HCT116 (cell line): ENCODE results near the gene CDKN2B-AS1. TPM values are rescaled to one million over a fixed set of nuclear protein-coding genes. Genes with fewer than 3 reads are reported as not detected.

Experiments
- ATAC-seq: fragments of 200-7000 bp; cut with Tn5 transposase; 2 replicates; pipeline ENCODE4 v1.9.1; 2020; ENCODE audit warnings: mild to moderate bottlenecking, moderate library complexity
- BruUV-seq: library from RNA; stranded (reverse); fragments of 400-500 nt; replicated peaks from 2 replicates; lab custom pipeline; 2021; lab: Mats Ljungman, UMichigan
- CTCF ChIA-PET: fragments of 300-600 bp; sonication (Branson Sonifier 250); formaldehyde crosslinking; loops from one replicate; lab custom pipeline; 2021; ENCODE audit warnings: antibody characterized with exemption; lab: Charles Lee
- POLR2A ChIA-PET: fragments of 300-600, 350-600 bp; sonication (Branson Sonifier 250); formaldehyde crosslinking; loops from one replicate; lab custom pipeline; 2021; ENCODE audit warnings: antibody characterized with exemption; lab: Charles Lee
- RAD21 ChIA-PET, 2 experiments: fragments of 300-600 bp; sonication (Branson Sonifier 250); formaldehyde crosslinking; loops; one replicate each; lab custom pipeline; 2023; ENCODE audit warnings: low total read pairs in 2 of 2; ENCODE audit not compliant: uncharacterized antibody in 2 of 2, unreplicated experiment in 2 of 2, low non-redundant PET in 1 of 2; lab: Charles Lee
- DNase-seq: peaks from one replicate; pipeline ENCODE4 v3.0.0-alpha.2; 2010; ENCODE audit warnings: low read depth, low spot score
- H2AFZ ChIP-seq: fragments of 200-600 bp; shearing (Covaris generic), sonication (generic); 2 replicates; pipeline ENCODE4 v1.6.1; 2017; ENCODE audit warnings: low read depth, mixed run types, mixed read lengths, antibody characterized with exemption, low read length; ENCODE audit not compliant: poor library complexity, severe bottlenecking
- H3K27ac ChIP-seq: 2 replicates; pipeline ENCODE4 v1.5.1; 2012; ENCODE audit warnings: low read depth, low read length
- H3K27me3 ChIP-seq: fragments of 200-600 bp; sonication (generic); 2 replicates; pipeline ENCODE4 v1.6.1; 2016; ENCODE audit warnings: mixed run types, low read length, mixed read lengths; ENCODE audit not compliant: insufficient read depth
- H3K36me3 ChIP-seq, 2 experiments: fragments of 200-500 bp in 1 of 2; fragments of 200-600 bp in 1 of 2; sonication (Bioruptor generic) in 1 of 2; sonication (generic) in 1 of 2; 2 replicates each; pipeline versions ENCODE4 v1.5.1 to v1.6.1; 2014 to 2016; ENCODE audit warnings: low read length in 2 of 2, inconsistent platforms in 1 of 2, mixed read lengths in 1 of 2, mixed run types in 1 of 2; ENCODE audit not compliant: insufficient read depth in 2 of 2, control insufficient read depth in 1 of 2
- H3K4me1 ChIP-seq, 2 experiments: fragments of 200-600 bp in 1 of 2; sonication (generic) in 1 of 2; 2 replicates each; pipeline versions ENCODE4 v1.5.1 to v1.6.1; 2012 to 2017; ENCODE audit warnings: low read length in 2 of 2, inconsistent platforms in 1 of 2, mild to moderate bottlenecking in 1 of 2, mixed read lengths in 1 of 2, mixed run types in 1 of 2, moderate library complexity in 1 of 2; ENCODE audit not compliant: insufficient read depth in 2 of 2, control insufficient read depth in 1 of 2
- H3K4me2 ChIP-seq: fragments of 200-600 bp; sonication (generic); 2 replicates; pipeline ENCODE4 v1.6.1; 2017; ENCODE audit warnings: mixed run types, low read length, mixed read lengths
- H3K4me3 ChIP-seq, 2 experiments: fragments of 200-600 bp in 1 of 2; sonication (generic) in 1 of 2; replicated peaks in 1 of 2; 2 replicates each; pipeline ENCODE4 v1.5.1; 2011 to 2016; ENCODE audit warnings: low read length in 2 of 2, control low read depth in 1 of 2, low read depth in 1 of 2, mild to moderate bottlenecking in 1 of 2, mixed read lengths in 1 of 2, mixed run types in 1 of 2
- H3K79me2 ChIP-seq: fragments of 200-600 bp; sonication (generic); 2 replicates; pipeline ENCODE4 v1.6.1; 2017; ENCODE audit warnings: mild to moderate bottlenecking, mixed run types, low read length, moderate library complexity, mixed read lengths; ENCODE audit not compliant: insufficient read depth
- H3K9ac ChIP-seq: fragments of 200-600 bp; sonication (generic); 2 replicates; pipeline ENCODE4 v1.6.1; 2016; ENCODE audit warnings: low read length, mixed read lengths
- H3K9me2 ChIP-seq: fragments of 200-600 bp; sonication (generic), shearing (Covaris generic); 2 replicates; pipeline ENCODE4 v1.6.1; 2017; ENCODE audit warnings: mixed run types, mild to moderate bottlenecking, moderate library complexity; ENCODE audit not compliant: insufficient read depth
- H3K9me3 ChIP-seq, 2 experiments: fragments of 200-500 bp in 1 of 2; fragments of 200-600 bp in 1 of 2; sonication (Bioruptor generic) in 1 of 2; sonication (generic) in 1 of 2; 2 replicates each; pipeline ENCODE4 v1.6.1; 2014 to 2017; ENCODE audit warnings: low read length in 2 of 2, mixed read lengths in 2 of 2, inconsistent platforms in 1 of 2, low read depth in 1 of 2, mild to moderate bottlenecking in 1 of 2, mixed run types in 1 of 2, moderate library complexity in 1 of 2; ENCODE audit not compliant: control insufficient read depth in 1 of 2, insufficient read depth in 1 of 2
- H4K20me1 ChIP-seq: fragments of 200-600 bp; sonication (generic), shearing (Covaris generic); 2 replicates; pipeline ENCODE4 v1.6.1; 2017; ENCODE audit warnings: mixed run types, mild to moderate bottlenecking, moderate library complexity; ENCODE audit not compliant: insufficient read depth
- CBX3 ChIP-seq: IDR thresholded peaks from 2 replicates; pipeline ENCODE4 v1.6.1; 2012; ENCODE audit warnings: low read depth
- CEBPB ChIP-seq: IDR thresholded peaks from 2 replicates; pipeline ENCODE4 v1.6.1; 2012; ENCODE audit warnings: low read depth
- CTCF ChIP-seq, 3 experiments: fragments of 200-600 bp in 1 of 3; sonication (generic) in 1 of 3; IDR thresholded peaks in 2 of 3; conservative IDR thresholded peaks in 1 of 3; 2 replicates each; pipeline ENCODE4 v1.5.1; 2012 to 2017; ENCODE audit warnings: low read depth in 2 of 3, low read length in 2 of 3, antibody characterized with exemption in 1 of 3, borderline replicate concordance in 1 of 3, control low read depth in 1 of 3, mild to moderate bottlenecking in 1 of 3, mixed read lengths in 1 of 3, mixed run types in 1 of 3, moderate library complexity in 1 of 3; ENCODE audit not compliant: insufficient read depth in 1 of 3
- EGR1 ChIP-seq: IDR thresholded peaks from 2 replicates; pipeline ENCODE4 v1.6.1; 2012; ENCODE audit warnings: low read depth
- ELF1 ChIP-seq: IDR thresholded peaks from 2 replicates; pipeline ENCODE4 v1.6.1; 2012; ENCODE audit warnings: low read depth, borderline replicate concordance
- FOSL1 ChIP-seq: IDR thresholded peaks from 2 replicates; pipeline ENCODE4 v1.6.1; 2012; ENCODE audit warnings: low read depth
- JUND ChIP-seq: IDR thresholded peaks from 2 replicates; pipeline ENCODE4 v1.6.1; 2012
- POLR2A ChIP-seq: IDR thresholded peaks from 2 replicates; pipeline ENCODE4 v1.7.0; 2011; ENCODE audit warnings: borderline replicate concordance; ENCODE audit not compliant: insufficient read depth, insufficient read length; ENCODE audit errors: extremely low read depth
- POLR2AphosphoS5 ChIP-seq: IDR thresholded peaks from 2 replicates; pipeline ENCODE4 v1.6.1; 2011; ENCODE audit warnings: mild to moderate bottlenecking, low read depth, low read length, moderate library complexity
- RAD21 ChIP-seq: IDR thresholded peaks from 2 replicates; pipeline ENCODE4 v1.6.1; 2012; ENCODE audit warnings: low read depth, mild to moderate bottlenecking
- SP1 ChIP-seq: IDR thresholded peaks from 2 replicates; pipeline ENCODE4 v1.6.1; 2012; ENCODE audit warnings: low read depth
- SRF ChIP-seq: IDR thresholded peaks from 2 replicates; pipeline ENCODE4 v1.6.1; 2012; ENCODE audit warnings: low read depth
- TCF7L2 ChIP-seq: IDR thresholded peaks from 2 replicates; pipeline ENCODE4 v1.7.0; 2011; ENCODE audit warnings: borderline replicate concordance, inconsistent platforms; ENCODE audit not compliant: insufficient read depth, insufficient read length; ENCODE audit errors: extremely low read depth
- YY1 ChIP-seq: IDR thresholded peaks from 2 replicates; pipeline ENCODE4 v1.6.1; 2011; ENCODE audit warnings: low read length, low read depth, moderate library complexity, mild to moderate bottlenecking; ENCODE audit not compliant: insufficient replicate concordance; ENCODE audit errors: extremely low read depth
- ZFX ChIP-seq: fragments of 450-650 bp; IDR thresholded peaks from 2 replicates; pipeline ENCODE4 v1.6.1; 2017
- ZNF274 ChIP-seq: fragments of 200-500 bp; sonication (Bioruptor generic); IDR thresholded peaks from 2 replicates; pipeline ENCODE4 v1.6.1; 2014; ENCODE audit warnings: mild to moderate bottlenecking, low read depth, low read length, inconsistent platforms
- intact Hi-C: fragments of 100-400 bp; cut with micrococcal nuclease; formaldehyde crosslinking; loops from 2 replicates; pipeline ENCODE4 v1.10.0; 2022
- total RNA-seq: library from RNA; stranded (reverse); gene quantifications from one replicate; pipeline ENCODE4 v1.2.1, GENCODE V29; 2021; ENCODE audit not compliant: unreplicated experiment
- TF ChIP-seq, protein P1 (sequence below): IDR thresholded peaks from 2 replicates; pipeline ENCODE4 v1.6.1; 2012
- TF ChIP-seq, protein P2 (sequence below): IDR thresholded peaks from 2 replicates; pipeline ENCODE4 v1.6.1; 2012; ENCODE audit warnings: low read depth
- TF ChIP-seq, protein P3 (sequence below): IDR thresholded peaks from 2 replicates; pipeline ENCODE4 v1.6.1; 2011; ENCODE audit warnings: mild to moderate bottlenecking, low read length, moderate library complexity; ENCODE audit not compliant: insufficient replicate concordance; ENCODE audit errors: extremely low read depth

Gene CDKN2B-AS1
- total RNA-seq, 1 experiment from 2014 or later = 1.7 TPM

- Histone ChIP-seq H3K4me1 (peaks cover 5 to 6% of the 10 kb centered on the region in 2 experiments; a peak in 3 of 4 replicates), H3K9ac (no peak overlapping the region), H3K36me3 (no peaks in the 10 kb centered on the region), H3K9me2 (no peaks in the 10 kb centered on the region), H3K27me3 (no peaks in the 10 kb centered on the region), H3K27ac (no peak overlapping the region), H3K79me2 (peaks cover 7% of the 10 kb centered on the region; the same call in 1 of the 2 replicates), H4K20me1 (no peaks in the 10 kb centered on the region), H3K4me2 (no peak overlapping the region), H2AFZ (no peak overlapping the region), H3K4me3 (no peak overlapping the region), H3K9me3 (no peaks in the 10 kb centered on the region)
- ChIA-PET RAD21 (no interaction called here), CTCF (interaction anchor here (0.7 kb wide), 1 partner anchor 169 kb away, joined by 3 read pairs; no protein-coding TSS in a partner anchor), POLR2A (no interaction called here)
- ATAC-seq (no peak), DNase-seq (no peak)
- TF ChIP-seq CBX3 (no peak), RAD21 (no peak), JUND (no peak), FOSL1 (no peak), EGR1 (no peak), ELF1 (no peak), TCF7L2 (no peak), SP1 (no peak), ZFX (no peak), CTCF (IDR thresholded peaks at IDR 0.05 in 2 of 3, conservative IDR thresholded peaks at IDR 0.05 in 1 of 3; ENCODE audit: borderline replicate concordance in 1 of 3, insufficient read depth in 1 of 3, low read depth in 2 of 3, low read length in 2 of 3) (no peak), SRF (no peak), POLR2AphosphoS5 (no peak), YY1 (no peak), POLR2A (no peak), ZNF274 (no peak), CEBPB (no peak)
- TF ChIP-seq, protein P1, sequence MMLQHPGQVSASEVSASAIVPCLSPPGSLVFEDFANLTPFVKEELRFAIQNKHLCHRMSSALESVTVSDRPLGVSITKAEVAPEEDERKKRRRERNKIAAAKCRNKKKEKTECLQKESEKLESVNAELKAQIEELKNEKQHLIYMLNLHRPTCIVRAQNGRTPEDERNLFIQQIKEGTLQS = no peak
- TF ChIP-seq, protein P2, sequence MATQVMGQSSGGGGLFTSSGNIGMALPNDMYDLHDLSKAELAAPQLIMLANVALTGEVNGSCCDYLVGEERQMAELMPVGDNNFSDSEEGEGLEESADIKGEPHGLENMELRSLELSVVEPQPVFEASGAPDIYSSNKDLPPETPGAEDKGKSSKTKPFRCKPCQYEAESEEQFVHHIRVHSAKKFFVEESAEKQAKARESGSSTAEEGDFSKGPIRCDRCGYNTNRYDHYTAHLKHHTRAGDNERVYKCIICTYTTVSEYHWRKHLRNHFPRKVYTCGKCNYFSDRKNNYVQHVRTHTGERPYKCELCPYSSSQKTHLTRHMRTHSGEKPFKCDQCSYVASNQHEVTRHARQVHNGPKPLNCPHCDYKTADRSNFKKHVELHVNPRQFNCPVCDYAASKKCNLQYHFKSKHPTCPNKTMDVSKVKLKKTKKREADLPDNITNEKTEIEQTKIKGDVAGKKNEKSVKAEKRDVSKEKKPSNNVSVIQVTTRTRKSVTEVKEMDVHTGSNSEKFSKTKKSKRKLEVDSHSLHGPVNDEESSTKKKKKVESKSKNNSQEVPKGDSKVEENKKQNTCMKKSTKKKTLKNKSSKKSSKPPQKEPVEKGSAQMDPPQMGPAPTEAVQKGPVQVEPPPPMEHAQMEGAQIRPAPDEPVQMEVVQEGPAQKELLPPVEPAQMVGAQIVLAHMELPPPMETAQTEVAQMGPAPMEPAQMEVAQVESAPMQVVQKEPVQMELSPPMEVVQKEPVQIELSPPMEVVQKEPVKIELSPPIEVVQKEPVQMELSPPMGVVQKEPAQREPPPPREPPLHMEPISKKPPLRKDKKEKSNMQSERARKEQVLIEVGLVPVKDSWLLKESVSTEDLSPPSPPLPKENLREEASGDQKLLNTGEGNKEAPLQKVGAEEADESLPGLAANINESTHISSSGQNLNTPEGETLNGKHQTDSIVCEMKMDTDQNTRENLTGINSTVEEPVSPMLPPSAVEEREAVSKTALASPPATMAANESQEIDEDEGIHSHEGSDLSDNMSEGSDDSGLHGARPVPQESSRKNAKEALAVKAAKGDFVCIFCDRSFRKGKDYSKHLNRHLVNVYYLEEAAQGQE = no peak
- TF ChIP-seq, protein P3, sequence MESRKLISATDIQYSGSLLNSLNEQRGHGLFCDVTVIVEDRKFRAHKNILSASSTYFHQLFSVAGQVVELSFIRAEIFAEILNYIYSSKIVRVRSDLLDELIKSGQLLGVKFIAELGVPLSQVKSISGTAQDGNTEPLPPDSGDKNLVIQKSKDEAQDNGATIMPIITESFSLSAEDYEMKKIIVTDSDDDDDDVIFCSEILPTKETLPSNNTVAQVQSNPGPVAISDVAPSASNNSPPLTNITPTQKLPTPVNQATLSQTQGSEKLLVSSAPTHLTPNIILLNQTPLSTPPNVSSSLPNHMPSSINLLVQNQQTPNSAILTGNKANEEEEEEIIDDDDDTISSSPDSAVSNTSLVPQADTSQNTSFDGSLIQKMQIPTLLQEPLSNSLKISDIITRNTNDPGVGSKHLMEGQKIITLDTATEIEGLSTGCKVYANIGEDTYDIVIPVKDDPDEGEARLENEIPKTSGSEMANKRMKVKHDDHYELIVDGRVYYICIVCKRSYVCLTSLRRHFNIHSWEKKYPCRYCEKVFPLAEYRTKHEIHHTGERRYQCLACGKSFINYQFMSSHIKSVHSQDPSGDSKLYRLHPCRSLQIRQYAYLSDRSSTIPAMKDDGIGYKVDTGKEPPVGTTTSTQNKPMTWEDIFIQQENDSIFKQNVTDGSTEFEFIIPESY = no peak
- intact Hi-C loops = loop anchor here (5.0 kb wide), 4 partner anchors 37 to 232 kb away; no protein-coding TSS in a partner anchor
- BruUV-seq = no TSS peak
These were observed 10.6 kb downstream of the CDKN2B-AS1 start for GRCh38 chr9:22005021-22005701.
